Calu3 (cell line): ENCODE results near the gene ELAVL1. TPM values are rescaled to one million over a fixed set of nuclear protein-coding genes. Genes with fewer than 3 reads are reported as not detected.

Experiments used
- BruUV-seq: library from RNA; stranded (reverse); fragments of 400-500 nt; replicated peaks from 2 replicates; lab custom pipeline; 2021; lab: Mats Ljungman, UMichigan
- CTCF ChIA-PET: fragments of 300-600 bp; sonication (Branson Sonifier 250); formaldehyde crosslinking; loops from one replicate; lab custom pipeline; 2022; ENCODE audit warnings: antibody characterized with exemption; lab: Charles Lee
- DNase-seq: peaks from one replicate; pipeline ENCODE4 v3.0.0; 2022
- H3K27ac Mint-ChIP-seq: one replicate; pipeline ENCODE4 v1.8.0; 2022; ENCODE audit warnings: mixed read lengths; ENCODE audit not compliant: unreplicated experiment
- H3K27me3 Mint-ChIP-seq: one replicate; pipeline ENCODE4 v1.8.0; 2022; ENCODE audit warnings: mixed read lengths; ENCODE audit not compliant: unreplicated experiment
- H3K36me3 Mint-ChIP-seq: one replicate; pipeline ENCODE4 v1.8.0; 2022; ENCODE audit warnings: mild to moderate bottlenecking, moderate library complexity, mixed read lengths; ENCODE audit not compliant: insufficient read depth, unreplicated experiment
- H3K4me1 Mint-ChIP-seq: one replicate; pipeline ENCODE4 v1.8.0; 2022; ENCODE audit warnings: mild to moderate bottlenecking, low read depth, mixed read lengths; ENCODE audit not compliant: unreplicated experiment
- H3K4me3 Mint-ChIP-seq: one replicate; pipeline ENCODE4 v1.8.0; 2022; ENCODE audit warnings: mild to moderate bottlenecking, low read depth, moderate library complexity, mixed read lengths; ENCODE audit not compliant: unreplicated experiment
- H3K9me3 Mint-ChIP-seq: one replicate; pipeline ENCODE4 v1.8.0; 2022; ENCODE audit warnings: low read depth, mixed read lengths; ENCODE audit not compliant: unreplicated experiment
- intact Hi-C: fragments of 100-400 bp; cut with micrococcal nuclease; formaldehyde crosslinking; loops from one replicate; pipeline ENCODE4 v1.10.0; 2022; ENCODE audit not compliant: unreplicated experiment
- total RNA-seq: library from RNA; stranded (reverse); gene quantifications from 2 replicates; pipeline ENCODE4 v1.2.3, GENCODE V29; 2022
- TF ChIP-seq, protein P1 (sequence below): fragments of 200-600 bp; IDR thresholded peaks from one replicate; pipeline ENCODE4 v1.8.0; 2022; ENCODE audit warnings: antibody characterized with exemption; ENCODE audit not compliant: unreplicated experiment

Gene ELAVL1
- total RNA-seq, 1 experiment from 2014 or later, result 81.2 TPM

- H3K36me3 Mint-ChIP-seq, result peaks cover 24% of the 10 kb centered on the region
- intact Hi-C loops, result no loop called here
- no peaks in the 10 kb centered on the region for H3K27me3 Mint-ChIP-seq
- H3K27ac Mint-ChIP-seq, result peak overlapping the region; percentile 37
- no peaks in the 10 kb centered on the region for H3K9me3 Mint-ChIP-seq
- CTCF ChIA-PET, result no interaction called here
- BruUV-seq, result no TSS peak
- peaks cover 18% of the 10 kb centered on the region for H3K4me1 Mint-ChIP-seq
- no peak overlapping the region for H3K4me3 Mint-ChIP-seq
- no peak for DNase-seq
- TF ChIP-seq, protein P1, sequence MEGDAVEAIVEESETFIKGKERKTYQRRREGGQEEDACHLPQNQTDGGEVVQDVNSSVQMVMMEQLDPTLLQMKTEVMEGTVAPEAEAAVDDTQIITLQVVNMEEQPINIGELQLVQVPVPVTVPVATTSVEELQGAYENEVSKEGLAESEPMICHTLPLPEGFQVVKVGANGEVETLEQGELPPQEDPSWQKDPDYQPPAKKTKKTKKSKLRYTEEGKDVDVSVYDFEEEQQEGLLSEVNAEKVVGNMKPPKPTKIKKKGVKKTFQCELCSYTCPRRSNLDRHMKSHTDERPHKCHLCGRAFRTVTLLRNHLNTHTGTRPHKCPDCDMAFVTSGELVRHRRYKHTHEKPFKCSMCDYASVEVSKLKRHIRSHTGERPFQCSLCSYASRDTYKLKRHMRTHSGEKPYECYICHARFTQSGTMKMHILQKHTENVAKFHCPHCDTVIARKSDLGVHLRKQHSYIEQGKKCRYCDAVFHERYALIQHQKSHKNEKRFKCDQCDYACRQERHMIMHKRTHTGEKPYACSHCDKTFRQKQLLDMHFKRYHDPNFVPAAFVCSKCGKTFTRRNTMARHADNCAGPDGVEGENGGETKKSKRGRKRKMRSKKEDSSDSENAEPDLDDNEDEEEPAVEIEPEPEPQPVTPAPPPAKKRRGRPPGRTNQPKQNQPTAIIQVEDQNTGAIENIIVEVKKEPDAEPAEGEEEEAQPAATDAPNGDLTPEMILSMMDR, result no peak
Observed at GRCh38 chr19:7987114-7987768, 18.2 kb downstream of the ELAVL1 start.

- Mint-ChIP-seq H3K27ac (no peak overlapping the region), H3K36me3 (peaks cover 24% of the 10 kb centered on the region), H3K4me3 (no peak overlapping the region), H3K9me3 (no peaks in the 10 kb centered on the region), H3K4me1 (peaks cover 18% of the 10 kb centered on the region), H3K27me3 (no peaks in the 10 kb centered on the region)
- CTCF ChIA-PET, result no interaction called here
- no TSS peak for BruUV-seq
- intact Hi-C loops, result no loop called here
- DNase-seq, result no peak
- TF ChIP-seq, protein P1, result no peak
Observed at GRCh38 chr19:7986321-7987113, 18.9 kb downstream of the ELAVL1 start.

GRCh38 chr19:7985481-7985911 is 19.9 kb downstream of the ELAVL1 start:
- Mint-ChIP-seq H3K27ac (no peak overlapping the region), H3K27me3 (no peaks in the 10 kb centered on the region), H3K4me3 (no peak overlapping the region), H3K4me1 (peaks cover 18% of the 10 kb centered on the region), H3K36me3 (peaks cover 27% of the 10 kb centered on the region), H3K9me3 (no peaks in the 10 kb centered on the region)
- intact Hi-C loops, result no loop called here
- CTCF ChIA-PET, result no interaction called here
- DNase-seq, result no peak
- no TSS peak for BruUV-seq
- TF ChIP-seq, protein P1, result no peak

GRCh38 chr19:7983995-7984837 is 21.2 kb downstream of the ELAVL1 start:
- Mint-ChIP-seq H3K4me3 (no peak overlapping the region), H3K27me3 (no peaks in the 10 kb centered on the region), H3K36me3 (peaks cover 29% of the 10 kb centered on the region), H3K9me3 (no peaks in the 10 kb centered on the region), H3K27ac (no peak overlapping the region), H3K4me1 (peaks cover 18% of the 10 kb centered on the region)
- intact Hi-C loops, result no loop called here
- no TSS peak for BruUV-seq
- CTCF ChIA-PET, result no interaction called here
- TF ChIP-seq, protein P1, result no peak
- no peak for DNase-seq
